GM18508 (cell line): Measurements from ENCODE around the gene ANKS1B.
A peak's percentile ranks its signal among the peaks of the same experiment; 100 is the strongest.

ENCODE experiments used
- ATAC-seq: cut with Tn5 transposase; IDR thresholded peaks from one replicate; pipeline ENCODE4 v1.9.1; 2021; ENCODE audit warnings: moderate number of reproducible peaks; ENCODE audit not compliant: insufficient read depth, unreplicated experiment

The ANKS1B gene

GRCh38 chr12:99413751-99414150 is 571.0 kb downstream of the ANKS1B start:
- ATAC-seq = no peak

GRCh38 chr12:99393763-99394162 is 591.0 kb downstream of the ANKS1B start:
- ATAC-seq = peak; percentile 86

DNA sequence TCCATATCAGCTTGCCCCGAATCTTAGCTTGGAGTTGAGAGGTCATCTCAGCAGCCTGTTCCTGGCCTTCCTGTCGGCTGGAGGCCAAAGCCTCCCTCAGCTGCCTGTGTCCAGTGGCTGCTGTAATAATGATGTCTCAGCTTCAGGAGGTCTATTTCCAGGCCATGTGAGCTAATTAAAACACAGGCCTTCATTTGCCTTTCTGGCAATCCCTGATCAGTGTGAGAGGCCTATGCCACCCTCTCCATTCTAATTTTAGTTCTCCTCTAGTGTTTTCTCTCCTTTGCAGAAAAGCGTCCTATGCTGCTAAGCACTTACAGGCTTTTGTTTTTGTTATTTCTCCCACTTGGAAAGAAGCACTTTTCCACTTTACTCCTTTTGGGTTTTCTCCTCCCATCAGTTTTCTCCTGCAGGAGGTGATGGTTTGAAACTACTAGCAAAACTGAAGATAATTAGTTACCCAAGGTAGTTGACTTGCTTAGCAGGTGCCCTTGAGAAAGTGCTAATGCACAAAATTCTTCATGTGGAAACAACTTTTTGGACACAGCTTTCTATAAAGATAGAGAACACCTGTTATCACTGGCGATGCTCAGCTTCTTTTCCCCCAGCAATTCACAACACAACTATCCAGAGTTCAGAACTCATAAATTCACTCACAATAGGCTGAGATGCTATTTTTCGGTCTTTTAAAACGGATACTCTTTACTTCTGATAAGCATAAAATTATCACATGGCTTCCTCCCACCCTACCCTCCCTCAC is 592.5 kb downstream of the ANKS1B start:
- ATAC-seq = no peak

- no peak for ATAC-seq
Observed at GRCh38 chr12:99390707-99391106, 594.0 kb downstream of the ANKS1B start.

GRCh38 chr12:99389751-99390150 is 595.0 kb downstream of the ANKS1B start:
- ATAC-seq = no peak

DNA sequence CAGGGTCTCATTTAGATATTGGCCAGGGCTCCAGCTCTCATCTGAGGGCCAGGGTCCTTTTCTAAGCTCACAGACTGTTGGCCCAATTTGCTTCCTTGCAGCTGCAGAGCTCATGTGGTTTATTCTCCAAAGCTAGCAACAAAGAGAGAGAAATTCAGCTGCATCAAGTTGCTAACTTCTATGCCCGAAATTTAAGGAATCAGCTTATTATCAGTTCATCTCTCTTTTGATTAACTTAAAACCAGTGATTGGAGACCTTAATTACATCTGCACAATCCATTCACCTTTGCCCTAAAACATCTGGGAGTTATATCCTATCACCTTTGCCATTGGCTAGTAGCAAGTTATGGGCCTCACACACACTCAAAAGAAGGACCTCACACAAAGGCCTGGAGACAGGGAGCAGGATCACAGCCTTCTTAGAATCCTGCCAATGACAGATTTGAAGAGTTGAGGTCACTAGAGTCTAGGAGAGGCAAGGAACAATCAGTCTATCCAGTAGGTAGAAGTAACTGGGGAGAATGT is 596.0 kb downstream of the ANKS1B start:
- ATAC-seq = no peak

DNA sequence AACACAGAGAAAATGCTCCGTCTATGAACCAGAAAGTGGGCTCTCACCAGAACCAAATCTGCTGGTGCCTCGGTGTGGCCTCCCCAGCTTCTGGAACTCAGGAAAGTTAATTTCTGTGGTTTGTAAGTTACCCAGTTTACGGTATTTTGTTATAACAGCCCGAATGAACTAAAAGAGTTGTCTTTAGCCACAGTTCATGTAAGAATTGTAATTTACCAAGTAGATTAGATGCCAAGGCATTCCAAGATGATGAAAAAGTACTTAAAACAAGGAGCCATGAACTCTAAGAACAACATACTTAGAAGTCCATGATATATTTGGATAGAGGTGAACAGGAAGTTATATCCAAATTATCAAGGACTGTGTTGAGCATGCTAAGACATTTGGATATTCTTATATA is 597.1 kb downstream of the ANKS1B start:
- no peak for ATAC-seq

- no peak for ATAC-seq
Observed at GRCh38 chr12:99386907-99387306, 597.8 kb downstream of the ANKS1B start.

DNA sequence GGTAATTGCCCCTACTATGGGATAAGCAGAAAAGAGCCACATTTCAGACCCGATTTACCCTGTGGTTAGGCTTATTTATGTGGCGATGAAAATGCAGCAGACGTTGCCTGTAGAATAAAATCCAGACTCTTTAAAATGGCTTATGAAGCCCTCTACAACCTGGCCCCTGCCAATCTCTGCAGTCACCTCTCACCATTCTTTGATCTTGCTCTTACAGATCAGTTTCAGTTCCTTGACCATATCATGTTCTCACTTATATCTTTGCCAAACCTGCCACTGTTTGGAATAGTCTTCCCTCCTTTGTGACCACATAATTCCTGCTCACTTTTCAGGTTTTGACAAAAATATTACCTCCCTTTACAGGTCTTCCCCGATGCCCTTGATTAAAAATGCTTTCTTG is 601.5 kb downstream of the ANKS1B start:
- no peak for ATAC-seq

DNA sequence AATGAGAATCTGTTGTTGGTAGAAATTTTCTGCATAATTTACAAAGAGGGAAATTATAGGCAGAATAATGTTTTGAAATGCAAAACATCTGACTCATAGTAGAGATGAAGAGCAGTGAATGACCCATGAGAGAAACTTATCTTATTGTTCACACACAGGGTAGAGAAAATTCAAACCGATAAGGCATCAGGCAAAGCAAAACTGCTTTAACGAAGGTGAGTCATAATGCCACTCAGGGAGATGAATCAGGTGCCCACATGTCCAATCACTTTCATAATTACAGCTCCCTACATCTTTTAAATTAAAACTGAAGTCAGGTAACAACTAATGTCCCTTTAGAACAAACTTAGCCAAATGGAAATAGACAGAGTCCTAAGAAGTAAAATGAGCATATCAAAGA is 602.7 kb downstream of the ANKS1B start:
- ATAC-seq = peak; percentile 97

DNA sequence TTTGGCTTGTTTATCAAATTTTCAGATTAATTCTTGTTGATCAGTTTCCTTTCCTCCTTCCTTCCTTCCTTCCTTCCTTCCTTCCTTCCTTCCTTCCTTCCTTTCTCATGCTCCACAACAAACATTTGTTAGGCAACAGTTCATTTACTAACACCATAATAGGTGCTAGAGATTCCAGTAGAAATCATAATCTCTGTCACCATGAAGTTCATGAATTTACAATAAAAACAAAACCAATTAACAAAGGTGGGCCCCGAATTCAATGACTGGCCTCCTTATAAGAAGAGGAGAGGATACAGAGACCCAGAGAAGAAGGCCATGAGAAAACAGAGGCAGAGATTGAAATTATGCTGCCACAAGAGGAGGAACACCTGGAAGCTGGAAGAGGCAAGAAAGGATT is 604.0 kb downstream of the ANKS1B start:
- no peak for ATAC-seq

DNA sequence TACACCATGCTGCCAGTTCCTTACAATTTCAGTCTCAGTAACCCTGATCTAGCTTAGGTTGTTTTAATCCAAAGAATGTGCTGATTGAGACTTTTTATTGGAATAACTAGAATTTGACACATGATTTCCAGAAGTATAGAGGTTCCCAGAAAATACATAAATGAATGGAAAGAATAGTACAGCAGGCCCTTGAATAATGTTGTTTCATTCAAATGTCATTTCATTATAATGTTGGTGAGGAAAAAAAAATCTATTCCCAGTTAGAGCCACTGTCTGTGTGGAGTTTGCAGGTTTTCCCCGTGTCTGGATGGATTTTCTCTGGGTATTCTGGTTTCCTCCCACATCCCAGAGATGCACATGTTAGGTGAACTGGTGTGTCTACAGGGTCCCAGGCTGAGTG is 610.7 kb downstream of the ANKS1B start:
- no peak for ATAC-seq

- ATAC-seq = no peak
Observed at GRCh38 chr12:99372257-99372920, 612.3 kb downstream of the ANKS1B start.

GRCh38 chr12:99370421-99371138 is 614.2 kb downstream of the ANKS1B start:
- ATAC-seq = no peak

DNA sequence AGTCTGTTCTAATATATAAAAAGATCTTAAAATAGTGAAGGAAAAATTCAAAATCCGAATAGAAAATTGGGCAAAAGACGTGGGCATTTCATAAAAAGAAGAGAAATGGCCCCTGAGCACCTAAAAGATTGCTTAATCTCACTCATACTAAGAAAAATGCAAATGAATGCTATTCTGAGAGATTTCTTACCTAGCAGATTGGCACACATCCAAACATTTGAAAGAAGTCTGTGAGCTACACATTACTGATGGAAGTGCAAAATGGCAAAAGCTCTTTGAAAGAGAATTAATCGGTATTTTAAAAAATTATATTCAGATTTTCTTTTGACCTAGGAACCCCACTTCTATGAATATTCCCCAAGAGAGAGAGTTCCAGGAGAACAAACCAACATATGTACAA is 617.6 kb downstream of the ANKS1B start:
- no peak for ATAC-seq

- ATAC-seq = no peak
Observed at GRCh38 chr12:99352269-99352668, 632.5 kb downstream of the ANKS1B start.

DNA sequence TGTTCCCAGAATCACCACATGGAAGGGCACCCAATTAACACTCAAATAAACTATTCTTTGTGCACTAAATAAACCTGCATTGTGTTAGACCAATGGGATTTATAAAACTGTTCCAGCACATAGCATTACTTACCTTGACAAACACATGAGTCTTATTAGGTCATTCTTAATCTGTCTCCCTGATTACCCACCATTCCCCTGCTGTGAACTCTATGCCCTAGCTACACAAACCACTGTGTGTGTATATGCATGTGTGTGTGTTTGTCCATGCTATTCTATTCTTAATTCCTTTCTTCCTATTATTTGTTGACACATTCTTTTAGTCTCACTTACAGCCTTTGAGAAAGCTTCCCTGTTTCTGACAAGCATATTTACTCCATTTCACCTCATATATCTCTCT is 640.8 kb downstream of the ANKS1B start:
- no peak for ATAC-seq

DNA sequence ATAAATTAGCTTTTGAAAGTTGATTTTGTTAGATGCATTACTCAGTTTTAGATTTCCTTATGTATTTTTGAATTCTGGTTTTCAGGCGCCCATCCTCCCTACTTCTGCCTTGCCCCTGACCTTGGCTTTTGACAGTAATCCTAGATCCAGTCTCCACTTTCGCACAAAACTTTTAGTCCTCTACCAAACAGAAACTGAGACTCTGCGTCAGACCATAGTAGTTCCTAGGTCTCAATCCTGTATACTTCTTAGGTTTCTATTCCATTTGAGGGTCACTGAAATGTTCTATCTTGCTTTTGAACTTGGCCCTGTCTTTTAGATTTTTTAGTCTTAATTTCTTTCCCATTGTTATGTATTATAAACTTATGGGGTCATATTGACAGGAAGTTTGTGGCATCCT is 645.1 kb downstream of the ANKS1B start:
- ATAC-seq = no peak

DNA sequence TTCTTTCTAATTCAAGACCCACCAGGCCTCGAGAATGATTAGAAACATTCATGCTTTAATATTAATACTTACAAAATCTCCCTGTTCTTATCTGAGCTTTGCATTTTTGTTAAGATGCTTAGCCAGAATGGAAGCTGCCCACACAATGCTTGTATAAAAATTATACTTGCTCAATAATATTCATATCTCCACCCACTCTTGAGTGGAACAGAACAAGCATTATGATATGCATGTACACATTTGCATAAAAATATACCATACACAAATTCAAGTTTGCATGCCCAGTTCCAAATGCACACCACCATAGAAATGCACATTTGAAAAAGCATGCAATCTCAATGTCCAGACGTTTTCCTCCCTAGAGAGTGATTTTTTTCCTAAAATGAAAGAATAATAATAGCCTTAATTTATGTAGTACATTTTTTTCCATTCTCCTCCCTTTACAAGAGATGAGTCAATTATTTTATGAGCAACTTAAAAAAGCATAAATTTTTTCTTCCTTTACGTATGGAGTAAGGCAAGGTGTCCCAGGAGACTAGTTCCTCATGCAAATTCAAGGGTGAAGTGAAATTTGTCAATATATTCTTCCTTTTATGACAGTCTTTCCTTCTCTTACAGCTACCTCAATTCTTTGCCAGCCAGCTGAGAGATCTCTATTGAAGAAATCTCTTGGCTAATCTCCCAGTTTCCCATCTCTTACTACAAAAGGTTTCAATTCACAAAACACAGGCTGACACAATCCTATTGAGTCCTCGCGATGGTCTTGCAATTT is 650.3 kb downstream of the ANKS1B start:
- no peak for ATAC-seq

DNA sequence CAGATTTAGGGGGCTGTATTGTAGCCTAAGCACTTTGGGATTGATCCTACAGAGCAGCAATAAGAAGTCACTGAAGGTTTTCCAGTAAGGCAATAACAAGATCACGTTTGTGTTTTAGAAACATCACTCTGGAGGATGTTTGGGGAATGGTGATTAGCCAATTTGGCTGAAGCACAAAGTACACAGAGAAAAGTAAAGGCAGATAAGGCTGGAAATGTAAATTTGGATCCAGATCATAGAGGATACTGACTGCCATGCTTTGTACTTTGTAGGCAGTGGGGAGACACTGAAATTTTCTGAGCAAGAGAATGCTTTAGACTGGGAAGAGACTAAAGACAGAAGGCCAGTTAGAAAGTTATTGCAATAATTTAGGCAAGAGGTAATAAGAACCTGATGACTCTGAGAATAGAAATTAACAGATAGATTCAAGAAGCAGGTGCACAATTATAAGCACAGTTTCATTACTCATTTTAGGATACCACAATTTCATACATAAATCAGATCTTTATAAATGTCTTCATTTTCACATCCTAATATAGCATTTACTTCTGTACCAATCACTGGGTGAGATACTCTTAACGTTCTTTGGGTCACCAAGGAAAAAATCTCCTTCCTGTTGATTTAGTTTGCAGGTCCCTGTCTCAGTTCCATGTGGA is 651.7 kb downstream of the ANKS1B start:
- no peak for ATAC-seq
